ENCODE data around the gene CDKN3. TPM values are rescaled to one million over a fixed set of nuclear protein-coding genes. Genes with fewer than 3 reads are reported as not detected.
"Not testable (repeated sequence)": the region's sequence is repeated elsewhere in the genome, so short reads cannot be mapped to it uniquely, and the experiment has no call there.

Gene CDKN3
- total and polyA plus RNA-seq, 9 donors, result 0.56 to 3.1 (median 2.2) TPM

- no peaks in the 10 kb centered on the region for H3K4me1 ChIP-seq (ENCODE audit: insufficient read depth)
- intact Hi-C loops (cut with DNase I), result no loop called here
- TF ChIP-seq EP300 (IDR thresholded peaks at IDR 0.05), result no peak
- TF ChIP-seq CTCF (IDR thresholded peaks at IDR 0.05), result no peak
- no peak for TF ChIP-seq POLR2A (IDR thresholded peaks at IDR 0.05)
- peak overlapping the region; percentile 49 for H3K4me3 ChIP-seq
- DNase-seq, result no peak
- WGBS, 3 donors, result 54 to 65% (median 63%) methylated on average over 9 of the region's 9 CpGs
- no peaks in the 10 kb centered on the region for H3K27me3 ChIP-seq
- no peaks in the 10 kb centered on the region for H3K36me3 ChIP-seq
- H3K9me3 ChIP-seq, result no peaks in the 10 kb centered on the region
- H3K27ac ChIP-seq, result no peak overlapping the region
These were observed 669 bp upstream of the CDKN3 start for GRCh38 chr14:54396183-54396492.

GRCh38 chr14:54399560-54399959 is 2.8 kb downstream of the CDKN3 start:
- intact Hi-C loops (cut with DNase I), result no loop called here

GRCh38 chr14:54403401-54404005 is 6.7 kb downstream of the CDKN3 start:
- WGBS, 3 donors, result 93 to 96% (median 96%) methylated on average over 6 of the region's 6 CpGs
- H3K4me1 ChIP-seq (ENCODE audit: insufficient read depth); H3K27ac ChIP-seq; intact Hi-C loops (cut with DNase I); H3K9me3 ChIP-seq; H3K4me3 ChIP-seq; H3K27me3 ChIP-seq; DNase-seq; H3K36me3 ChIP-seq: not testable (repeated sequence)

More at GRCh38 chr14:54399560-54399959, 2.8 kb downstream of the CDKN3 start:
- no peaks in the 10 kb centered on the region for H3K36me3 ChIP-seq
- no peaks in the 10 kb centered on the region for H3K27me3 ChIP-seq
- DNase-seq, result no peak
- no peak overlapping the region for H3K27ac ChIP-seq
- H3K4me3 ChIP-seq, result no peak overlapping the region
- no peak for TF ChIP-seq CTCF (IDR thresholded peaks at IDR 0.05)
- no peak for TF ChIP-seq EP300 (IDR thresholded peaks at IDR 0.05)
- TF ChIP-seq POLR2A (IDR thresholded peaks at IDR 0.05), result no peak
- no peaks in the 10 kb centered on the region for H3K9me3 ChIP-seq
- no peaks in the 10 kb centered on the region for H3K4me1 ChIP-seq (ENCODE audit: insufficient read depth)
- WGBS, 3 donors, result 92 to 98% (median 95%) methylated on average over 2 of the region's 2 CpGs

- H3K27me3 ChIP-seq, result no peaks in the 10 kb centered on the region
- H3K27ac ChIP-seq, result no peak overlapping the region
- no peaks in the 10 kb centered on the region for H3K9me3 ChIP-seq
- intact Hi-C loops (cut with DNase I), result no loop called here
- no peaks in the 10 kb centered on the region for H3K36me3 ChIP-seq
- WGBS, 3 donors, result 96 to 98% (median 98%) methylated on average over 1 of the region's 1 CpG
- H3K4me1 ChIP-seq (ENCODE audit: insufficient read depth), result no peaks in the 10 kb centered on the region
- TF ChIP-seq EP300 (IDR thresholded peaks at IDR 0.05), result no peak
- no peak for TF ChIP-seq CTCF (IDR thresholded peaks at IDR 0.05)
- TF ChIP-seq POLR2A (IDR thresholded peaks at IDR 0.05), result no peak
- DNase-seq, result no peak
- H3K4me3 ChIP-seq, result no peak overlapping the region
These were observed 13.4 kb downstream of the CDKN3 start for GRCh38 chr14:54410215-54410614.

- TF ChIP-seq EP300 (IDR thresholded peaks at IDR 0.05), result no peak
- no peak for TF ChIP-seq CTCF (IDR thresholded peaks at IDR 0.05)
- TF ChIP-seq POLR2A (IDR thresholded peaks at IDR 0.05), result no peak
- Histone ChIP-seq H3K9me3 (no peaks in the 10 kb centered on the region), H3K27me3 (no peaks in the 10 kb centered on the region), H3K27ac (no peak overlapping the region), H3K36me3 (no peaks in the 10 kb centered on the region), H3K4me1 (ENCODE audit: insufficient read depth) (no peaks in the 10 kb centered on the region), H3K4me3 (no peak overlapping the region)
- 88 to 98% (median 94%) methylated on average over 3 of the region's 3 CpGs for WGBS, 3 donors
- intact Hi-C loops (cut with DNase I), result no loop called here
- DNase-seq, result no peak
These were observed 14.6 kb downstream of the CDKN3 start for GRCh38 chr14:54411371-54411770.
